SK-N-SH (cell line): ENCODE results near the gene TNFAIP3.

Experiments
- CTCF ChIP-seq: fragments of 200-600 bp; sonication (generic); IDR thresholded peaks from 2 replicates; pipeline ENCODE4 v1.6.1; 2017; ENCODE audit warnings: antibody characterized with exemption, mild to moderate bottlenecking, moderate library complexity
- FOXJ3 ChIP-seq: sonication (generic); formaldehyde crosslinking; IDR thresholded peaks from 2 replicates; pipeline ENCODE4 v1.5.1; 2020; ENCODE audit warnings: mild to moderate bottlenecking, missing genetic modification reagents
- GABPA ChIP-seq: IDR thresholded peaks from 2 replicates; pipeline ENCODE4 v1.4.0; 2012; ENCODE audit warnings: low read depth, mild to moderate bottlenecking
- POLR2AphosphoS5 ChIP-seq: IDR thresholded peaks from 2 replicates; pipeline ENCODE4 v1.6.1; 2012; ENCODE audit warnings: low read depth, low read length
- TAF1 ChIP-seq: IDR thresholded peaks from 2 replicates; pipeline ENCODE4 v1.6.1; 2012; ENCODE audit warnings: low read depth, mild to moderate bottlenecking, low read length, moderate library complexity, borderline replicate concordance
- USF2 ChIP-seq: fragments of 150-350 bp; IDR thresholded peaks from 2 replicates; pipeline ENCODE4 v1.6.1; 2017; ENCODE audit warnings: antibody characterized with exemption, low read length, low read depth, borderline replicate concordance
- ZBTB33 ChIP-seq: IDR thresholded peaks from 2 replicates; pipeline ENCODE4 v1.4.0; 2012; ENCODE audit warnings: low read depth, borderline replicate concordance

DNA sequence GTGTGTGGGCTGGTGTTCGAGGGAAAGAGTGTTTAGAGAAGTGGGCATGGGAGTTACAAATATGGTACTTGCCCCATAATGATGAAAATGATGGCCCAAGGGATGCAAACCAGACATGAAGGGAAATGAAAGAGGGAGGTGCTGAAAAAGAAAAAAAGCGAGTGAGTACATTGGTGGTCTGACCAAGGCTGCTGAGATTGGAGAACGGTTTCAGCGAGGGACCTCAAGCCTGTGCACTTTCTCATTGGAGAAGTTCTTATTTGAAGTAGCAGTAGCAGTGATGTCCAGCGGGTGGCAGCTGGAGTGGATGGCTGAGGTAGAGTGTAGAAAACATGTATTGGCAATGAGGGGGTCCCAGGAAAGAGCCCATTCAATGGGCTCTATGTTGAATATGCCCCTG, 54.8 kb downstream of the TNFAIP3 start:
- TF ChIP-seq GABPA (no peak), ZBTB33 (no peak), FOXJ3 (CRISPR knock-in tag) (no peak), CTCF (no peak), POLR2AphosphoS5 (no peak), USF2 (no peak), TAF1 (no peak)
